ENCODE data around the gene CDH3. TPM values are rescaled to one million over a fixed set of nuclear protein-coding genes. Genes with fewer than 3 reads are reported as not detected.
A peak's percentile ranks its signal among the peaks of the same experiment; 100 is the strongest.

Gene CDH3
- total and polyA plus RNA-seq, 8 donors: 1.6 to 28.6 (median 5.0) TPM; not detected in 2

GRCh38 chr16:68724797-68725196, 79.7 kb downstream of the CDH3 start:
- Histone ChIP-seq H3K4me3 (no peak overlapping the region), H3K9me3 (no peaks in the 10 kb centered on the region), H3K27me3 (no peaks in the 10 kb centered on the region), H3K27ac (no peak overlapping the region), H3K36me3 (no peaks in the 10 kb centered on the region), H3K4me1 (no peaks in the 10 kb centered on the region)
- DNase-seq: peak in 1 of 2 donors; percentile 50
- TF ChIP-seq POLR2AphosphoS5 (IDR thresholded peaks at IDR 0.05) (no peak), EP300 (IDR thresholded peaks at IDR 0.05) (no peak), CTCF (IDR thresholded peaks at IDR 0.05) (no peak), POLR2A (IDR thresholded peaks at IDR 0.05) (no peak)
- intact Hi-C loops (cut with DNase I; ENCODE audit: low total_unique reads): no loop called here
- 10 to 25% (median 21%) methylated on average over 3 of the region's 3 CpGs for WGBS, 5 donors

- DNase-seq: no peak
- no peak overlapping the region for H3K4me3 ChIP-seq
- H3K9me3 ChIP-seq: no peaks in the 10 kb centered on the region
- H3K4me1 ChIP-seq: peaks cover 0 to 15% (median 12%) of the 10 kb centered on the region in 4 donors
- intact Hi-C loops (cut with DNase I; ENCODE audit: low total_unique reads): no loop called here
- no peaks in the 10 kb centered on the region for H3K27me3 ChIP-seq
- no peaks in the 10 kb centered on the region for H3K36me3 ChIP-seq
- H3K27ac ChIP-seq: no peak overlapping the region
- TF ChIP-seq EP300 (IDR thresholded peaks at IDR 0.05): no peak
- no peak for TF ChIP-seq CTCF (IDR thresholded peaks at IDR 0.05)
- TF ChIP-seq POLR2A (IDR thresholded peaks at IDR 0.05): no peak
- no peak for TF ChIP-seq POLR2AphosphoS5 (IDR thresholded peaks at IDR 0.05)
- WGBS, 5 donors: 72 to 79% (median 78%) methylated on average over 4 of the region's 4 CpGs
Observed at GRCh38 chr16:68728523-68728922, 83.4 kb downstream of the CDH3 start.

GRCh38 chr16:68731637-68732036, 86.5 kb downstream of the CDH3 start:
- intact Hi-C loops (cut with DNase I; ENCODE audit: low total_unique reads): no loop called here
- Histone ChIP-seq H3K9me3 (no peaks in the 10 kb centered on the region), H3K4me1 (peaks cover 0 to 18% (median 13%) of the 10 kb centered on the region in 4 donors), H3K27me3 (peaks cover 0 to 10% (median 6%) of the 10 kb centered on the region in 3 donors), H3K4me3 (no peak overlapping the region), H3K36me3 (no peaks in the 10 kb centered on the region), H3K27ac (peak overlapping the region in 4 of 5 donors; percentile 18 to 81 (median 76))
- DNase-seq: no peak
- 18 to 39% (median 33%) methylated on average over 3 of the region's 3 CpGs for WGBS, 5 donors
- TF ChIP-seq CTCF (IDR thresholded peaks at IDR 0.05): no peak
- no peak for TF ChIP-seq EP300 (IDR thresholded peaks at IDR 0.05)
- no peak for TF ChIP-seq POLR2A (IDR thresholded peaks at IDR 0.05)
- TF ChIP-seq POLR2AphosphoS5 (IDR thresholded peaks at IDR 0.05): no peak

- no peak for TF ChIP-seq EP300 (IDR thresholded peaks at IDR 0.05)
- TF ChIP-seq POLR2AphosphoS5 (IDR thresholded peaks at IDR 0.05): peak in 1 of 3 donors; percentile 16
- no peaks in the 10 kb centered on the region for H3K9me3 ChIP-seq
- no peak overlapping the region for H3K4me3 ChIP-seq
- peaks cover 5 to 23% (median 18%) of the 10 kb centered on the region in 4 donors for H3K4me1 ChIP-seq
- H3K36me3 ChIP-seq: no peaks in the 10 kb centered on the region
- peaks cover 0 to 15% (median 11%) of the 10 kb centered on the region in 3 donors for H3K27me3 ChIP-seq
- DNase-seq: peak; percentile 93
- 21 to 37% (median 29%) methylated on average over 8 of the region's 8 CpGs for WGBS, 5 donors
- intact Hi-C loops (cut with DNase I; ENCODE audit: low total_unique reads): no loop called here
- peak overlapping the region; percentile 70 to 81 (median 77) for H3K27ac ChIP-seq
Observed at GRCh38 chr16:68732042-68732680, 87.1 kb downstream of the CDH3 start.

Measured in stomach (tissue), 9 donors.